ENCODE data around the gene SPON2.

The SPON2 gene

DNA sequence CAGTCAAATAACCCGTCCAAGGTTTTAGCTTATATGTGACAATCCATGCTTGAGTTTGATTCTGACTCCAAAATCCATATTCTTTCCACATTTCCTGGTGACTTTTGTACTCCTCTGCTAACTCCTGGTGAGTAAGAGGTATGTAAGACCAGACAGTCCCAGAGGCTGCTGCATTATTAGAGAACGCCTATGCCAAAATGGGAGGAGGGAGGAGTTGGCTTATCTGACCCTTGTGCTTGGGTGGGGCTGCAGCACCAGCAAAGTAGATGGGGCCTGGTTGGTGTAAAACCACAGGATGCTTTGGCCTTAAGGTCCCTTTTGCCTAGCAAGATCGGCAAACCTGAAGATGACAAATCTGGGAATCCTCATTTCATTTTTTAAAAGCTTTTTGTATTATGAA, 49.9 kb downstream of the SPON2 start:
- H2AFZ ChIP-seq (ENCODE audit: low read depth, low read length), result no peak overlapping the region
- H3K27me3 ChIP-seq (ENCODE audit: insufficient read depth, low read length), result no peaks in the 10 kb centered on the region
- H3K36me3 ChIP-seq (ENCODE audit: insufficient read depth, low read length), result no peaks in the 10 kb centered on the region
- no peaks in the 10 kb centered on the region for H3K9me3 ChIP-seq (ENCODE audit: low read length)
- no peak overlapping the region for H3K4me3 ChIP-seq (ENCODE audit: low read length)
- H3K4me1 ChIP-seq (ENCODE audit: insufficient read depth, low read length), result no peaks in the 10 kb centered on the region

Data from neuron (in vitro differentiated cells).